Right renal cortex interstitium (tissue), 3 donors: Measurements from ENCODE around the gene PTTG1IP. TPM values are rescaled to one million over a fixed set of nuclear protein-coding genes. Genes with fewer than 3 reads are reported as not detected.

Experiments used
- DNase-seq, 3 donors: peaks; one replicate each; pipeline ENCODE4 v3.0.0-alpha.2; 2013; ENCODE audit warnings: low read depth in 3 of 3, low spot score in 2 of 3
- polyA plus RNA-seq, 3 donors: library from polyadenylated mRNA; unstranded; fragments of 120-200 nt; gene quantifications; one replicate each; pipeline ENCODE4 v1.2.1, GENCODE V29; 2013; ENCODE audit not compliant: insufficient read length in 3 of 3

Gene PTTG1IP
- polyA plus RNA-seq, 3 donors: 262 to 281 (median 279) TPM

DNA sequence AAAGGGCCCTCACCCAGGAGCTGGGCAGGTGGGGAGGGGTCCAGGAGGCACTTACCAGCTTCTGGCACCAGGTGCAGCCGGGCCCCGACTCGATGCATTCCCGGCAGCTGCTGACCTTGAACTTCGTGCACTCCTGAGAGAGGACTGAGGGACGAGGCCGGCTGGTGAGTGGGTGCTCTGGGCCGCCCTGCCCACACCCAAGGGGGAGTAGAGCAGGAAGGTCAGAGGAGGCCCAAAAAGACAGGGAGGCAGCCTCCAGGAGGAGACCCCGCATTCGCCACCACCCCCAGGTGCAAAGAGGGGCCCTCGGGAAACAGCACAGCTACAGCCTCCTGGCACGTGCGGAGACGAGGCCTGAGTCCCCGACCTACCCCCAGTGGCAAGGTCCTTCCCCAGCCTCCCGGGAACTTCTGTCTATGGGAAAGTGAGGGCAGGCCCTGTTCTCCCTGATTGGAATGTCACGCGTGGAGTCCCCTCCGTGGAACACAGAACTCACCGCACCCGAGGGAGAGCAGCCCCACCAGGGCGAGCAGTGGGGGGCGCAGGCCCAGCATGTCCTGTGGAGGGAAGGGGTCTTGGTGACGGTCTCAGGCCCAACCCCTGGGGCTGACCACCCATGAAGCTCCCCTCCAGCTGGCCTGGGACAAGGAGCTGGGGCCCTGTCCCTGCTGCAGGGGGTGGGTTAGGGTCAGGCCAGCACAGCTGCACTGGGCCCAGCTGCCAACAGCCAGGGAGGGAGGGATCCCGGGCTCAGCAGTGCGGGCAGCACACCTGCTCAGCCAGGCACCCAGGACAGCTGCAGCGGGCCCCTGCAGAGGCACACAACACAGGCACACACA, 37.0 kb upstream of the PTTG1IP start:
- DNase-seq: no peak

- no peak for DNase-seq
Measured at GRCh38 chr21:44909719-44910118, 36.2 kb upstream of the PTTG1IP start.

GRCh38 chr21:44908908-44909307, 35.4 kb upstream of the PTTG1IP start:
- no peak for DNase-seq

- DNase-seq: no peak
Measured at GRCh38 chr21:44907966-44908895, 34.7 kb upstream of the PTTG1IP start.

DNA sequence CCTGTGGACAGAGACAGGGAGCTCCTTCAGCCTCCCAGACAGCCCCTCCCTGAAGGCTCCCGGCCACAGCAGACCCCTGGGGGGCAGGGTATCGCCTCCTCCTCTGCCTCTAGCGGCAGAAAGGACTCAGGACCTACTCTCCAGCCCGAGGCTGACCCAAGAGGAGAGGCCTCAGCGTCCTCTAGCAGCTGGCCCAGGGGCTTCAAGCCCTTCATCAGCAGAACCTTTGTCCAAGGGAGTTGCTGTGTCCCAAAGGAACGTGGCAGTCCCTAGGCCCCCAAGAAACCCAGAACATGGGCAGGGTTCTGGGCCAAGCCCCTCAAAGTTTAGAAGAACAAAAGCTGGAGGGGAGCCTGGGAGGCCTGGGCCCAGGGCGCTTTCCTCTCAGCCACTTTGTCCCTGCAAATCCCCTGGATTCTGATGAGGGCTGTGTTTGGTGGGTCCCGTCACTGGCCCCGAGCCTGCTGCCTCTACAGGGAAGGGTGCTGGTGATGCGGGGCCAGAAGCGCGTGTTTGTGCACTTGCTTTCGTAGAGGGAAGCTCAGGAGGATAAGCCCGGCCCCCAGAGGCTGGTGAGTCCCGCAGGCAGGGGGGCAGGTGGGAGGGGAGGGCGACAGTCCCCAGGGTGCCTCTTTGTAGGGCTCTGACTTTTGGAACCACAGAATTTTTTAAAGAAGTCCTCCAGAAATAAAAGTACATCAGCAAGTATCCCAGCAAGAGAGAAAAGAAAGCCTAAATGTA, 33.9 kb upstream of the PTTG1IP start:
- DNase-seq: no peak

GRCh38 chr21:44905728-44906090, 32.2 kb upstream of the PTTG1IP start:
- no peak for DNase-seq

DNA sequence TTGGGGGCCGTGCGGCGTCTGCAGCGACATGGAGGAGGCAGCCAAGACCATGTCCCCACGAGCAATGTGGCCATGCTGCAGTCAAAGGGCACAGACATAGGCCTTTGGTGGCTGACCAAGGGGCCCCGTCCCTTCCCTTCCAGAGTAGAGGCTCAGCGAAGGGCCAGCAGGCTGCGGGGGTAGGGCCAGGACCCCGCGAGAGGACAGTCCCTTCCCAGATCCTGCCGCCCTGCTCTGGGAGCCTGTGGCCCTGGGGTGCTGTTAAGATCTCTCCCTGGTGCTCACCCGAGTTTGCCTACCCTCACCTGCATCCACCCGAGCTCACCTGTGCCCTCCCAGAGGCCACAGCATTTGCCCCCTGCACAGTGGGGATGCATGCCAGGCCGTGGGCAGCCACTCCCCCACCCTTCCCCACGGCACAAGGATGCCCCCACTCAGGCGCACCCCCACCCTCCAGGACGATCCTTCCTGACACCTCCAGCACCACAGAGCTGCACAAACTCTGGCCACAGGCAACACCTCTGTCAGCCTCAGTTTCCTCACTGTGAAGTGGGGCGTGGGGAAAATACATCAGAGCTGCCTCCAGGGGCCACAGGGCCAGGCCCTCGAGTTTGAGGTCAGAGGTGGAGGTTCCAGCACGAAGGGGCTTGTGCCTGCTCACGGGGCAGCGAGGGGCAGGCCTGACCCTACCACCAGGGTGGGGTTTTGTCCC, 31.7 kb upstream of the PTTG1IP start:
- no peak for DNase-seq

DNA sequence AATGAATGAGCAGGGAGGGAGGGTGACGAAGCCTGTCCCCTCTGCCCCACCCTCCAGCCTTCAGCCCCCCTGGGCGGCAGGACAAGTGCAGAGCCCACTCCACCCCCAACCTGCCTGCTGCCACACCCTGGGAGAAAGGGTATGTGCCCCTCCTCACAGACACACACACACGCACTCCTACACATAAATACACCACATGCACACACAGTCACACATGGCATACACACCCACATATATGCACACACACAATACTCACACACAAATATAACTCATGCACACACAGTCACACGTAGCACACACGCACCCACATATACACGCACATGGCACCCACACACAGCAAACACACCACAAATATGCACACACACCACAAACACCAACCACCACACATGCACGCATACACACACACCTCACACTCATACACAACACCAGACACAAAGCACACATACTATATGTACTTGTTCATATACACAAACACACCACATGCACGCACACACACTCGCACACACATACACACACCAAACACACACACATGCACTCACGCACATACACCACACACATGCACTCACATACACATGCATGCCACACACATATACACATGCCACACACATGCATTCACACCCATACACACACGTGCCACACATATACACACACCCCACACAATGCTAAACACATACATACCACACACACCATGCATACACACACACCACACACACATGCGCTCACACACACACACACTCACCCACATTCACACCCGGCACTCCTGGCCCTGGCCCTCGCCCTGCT, 30.8 kb upstream of the PTTG1IP start:
- DNase-seq: no peak

DNA sequence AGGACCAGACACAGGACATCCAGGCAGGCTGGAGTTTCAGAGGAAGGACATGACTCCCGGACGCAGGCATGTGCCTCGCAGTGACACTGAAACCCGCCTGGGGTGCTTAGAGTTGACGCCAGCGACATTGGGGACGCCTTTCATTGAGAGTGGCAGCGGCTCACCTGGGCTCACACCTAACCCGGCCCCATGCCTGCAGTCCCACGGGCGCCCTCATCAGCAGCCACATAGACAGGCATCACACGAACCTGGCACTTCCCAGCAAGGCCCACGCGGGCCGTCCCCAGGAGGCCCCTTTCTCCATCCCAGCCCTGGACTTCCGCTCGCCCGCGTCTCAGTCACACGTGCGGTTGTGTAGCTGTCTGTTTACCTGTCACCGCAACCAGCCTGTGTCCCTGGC, 30.2 kb upstream of the PTTG1IP start:
- no peak for DNase-seq

DNA sequence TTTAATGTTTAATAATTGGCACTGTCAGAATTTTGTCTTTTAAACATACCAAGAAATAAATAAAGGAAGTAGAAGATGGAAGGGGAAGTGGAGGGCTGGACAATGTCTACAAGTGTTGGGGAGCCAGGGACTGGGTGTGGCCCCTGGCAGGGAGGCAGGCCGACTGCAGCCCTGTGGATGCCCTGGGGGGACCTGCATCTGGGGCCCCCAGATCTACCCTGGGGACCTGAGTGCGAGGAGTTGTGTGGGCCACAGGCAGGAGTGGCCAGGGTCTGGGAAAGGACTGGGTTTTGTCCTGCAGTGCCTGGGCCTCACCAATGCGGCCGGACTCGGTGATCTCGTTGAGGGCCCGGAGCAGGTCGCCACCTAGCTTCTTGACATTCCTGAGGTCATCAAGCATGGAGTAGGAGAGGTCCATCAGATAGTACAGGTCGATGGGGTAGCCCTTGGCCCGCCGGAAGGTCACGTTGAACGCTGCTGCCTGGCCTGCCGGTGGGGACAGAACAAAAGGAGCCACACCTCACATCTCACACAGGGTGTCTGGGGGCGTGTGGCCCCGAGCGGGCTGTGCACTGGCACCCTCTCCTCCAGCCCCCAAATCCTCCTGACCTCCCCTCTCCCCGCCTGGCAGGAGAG, 29.7 kb upstream of the PTTG1IP start:
- no peak for DNase-seq

DNA sequence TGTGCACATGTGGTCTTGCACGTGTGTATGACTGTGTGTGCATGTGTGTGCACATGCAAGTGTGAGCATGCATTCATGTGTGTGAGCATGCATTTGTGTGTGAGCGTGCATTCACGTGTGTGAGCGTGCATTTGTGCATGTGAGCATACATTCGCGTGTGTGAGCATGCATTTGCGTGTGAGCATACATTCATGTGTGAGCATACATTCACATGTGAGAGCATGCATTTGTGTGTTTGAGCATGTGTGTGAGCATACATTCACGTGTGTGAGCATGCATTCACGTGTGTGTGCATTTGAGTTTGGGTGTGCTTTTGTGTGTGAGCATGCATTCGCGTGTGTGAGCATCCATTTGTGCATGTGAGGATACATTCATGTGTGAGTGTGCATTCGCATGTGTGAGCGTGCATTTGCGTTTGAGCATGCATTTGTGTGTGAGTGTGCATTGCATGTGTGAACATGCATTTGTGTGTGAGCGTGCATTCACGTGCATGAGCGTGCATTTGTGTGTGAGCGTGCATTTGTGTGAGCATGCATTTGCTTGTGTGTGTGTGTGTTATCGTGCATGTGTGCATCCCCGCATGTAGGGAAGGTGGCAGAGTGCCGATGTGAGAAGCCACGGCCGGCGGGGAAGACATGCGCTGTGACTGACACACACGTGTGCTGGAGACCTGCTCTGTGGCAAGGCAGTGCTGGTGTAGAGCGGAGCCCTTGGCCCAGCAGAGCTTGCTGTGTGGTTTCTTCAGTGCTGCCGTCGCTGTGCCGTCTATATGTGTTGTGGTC, 29.0 kb upstream of the PTTG1IP start:
- DNase-seq: no peak

GRCh38 chr21:44901391-44902074, 28.0 kb upstream of the PTTG1IP start:
- no peak for DNase-seq

GRCh38 chr21:44900559-44901251, 27.2 kb upstream of the PTTG1IP start:
- DNase-seq: no peak

- no peak for DNase-seq
Measured at GRCh38 chr21:44899768-44900558, 26.5 kb upstream of the PTTG1IP start.

- DNase-seq: no peak
Measured at GRCh38 chr21:44898851-44899767, 25.6 kb upstream of the PTTG1IP start.
